Activated CD8-positive, alpha-beta memory T cell treated with anti-CD3 and anti-CD28 coated beads for 24 hours (primary cell): Measurements from ENCODE around the gene GIT1.

Source experiments
- DNase-seq: peaks from one replicate; pipeline ENCODE4 v3.0.0-alpha.2; 2020

GIT1 gene, protein sequence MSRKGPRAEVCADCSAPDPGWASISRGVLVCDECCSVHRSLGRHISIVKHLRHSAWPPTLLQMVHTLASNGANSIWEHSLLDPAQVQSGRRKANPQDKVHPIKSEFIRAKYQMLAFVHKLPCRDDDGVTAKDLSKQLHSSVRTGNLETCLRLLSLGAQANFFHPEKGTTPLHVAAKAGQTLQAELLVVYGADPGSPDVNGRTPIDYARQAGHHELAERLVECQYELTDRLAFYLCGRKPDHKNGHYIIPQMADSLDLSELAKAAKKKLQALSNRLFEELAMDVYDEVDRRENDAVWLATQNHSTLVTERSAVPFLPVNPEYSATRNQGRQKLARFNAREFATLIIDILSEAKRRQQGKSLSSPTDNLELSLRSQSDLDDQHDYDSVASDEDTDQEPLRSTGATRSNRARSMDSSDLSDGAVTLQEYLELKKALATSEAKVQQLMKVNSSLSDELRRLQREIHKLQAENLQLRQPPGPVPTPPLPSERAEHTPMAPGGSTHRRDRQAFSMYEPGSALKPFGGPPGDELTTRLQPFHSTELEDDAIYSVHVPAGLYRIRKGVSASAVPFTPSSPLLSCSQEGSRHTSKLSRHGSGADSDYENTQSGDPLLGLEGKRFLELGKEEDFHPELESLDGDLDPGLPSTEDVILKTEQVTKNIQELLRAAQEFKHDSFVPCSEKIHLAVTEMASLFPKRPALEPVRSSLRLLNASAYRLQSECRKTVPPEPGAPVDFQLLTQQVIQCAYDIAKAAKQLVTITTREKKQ

DNA sequence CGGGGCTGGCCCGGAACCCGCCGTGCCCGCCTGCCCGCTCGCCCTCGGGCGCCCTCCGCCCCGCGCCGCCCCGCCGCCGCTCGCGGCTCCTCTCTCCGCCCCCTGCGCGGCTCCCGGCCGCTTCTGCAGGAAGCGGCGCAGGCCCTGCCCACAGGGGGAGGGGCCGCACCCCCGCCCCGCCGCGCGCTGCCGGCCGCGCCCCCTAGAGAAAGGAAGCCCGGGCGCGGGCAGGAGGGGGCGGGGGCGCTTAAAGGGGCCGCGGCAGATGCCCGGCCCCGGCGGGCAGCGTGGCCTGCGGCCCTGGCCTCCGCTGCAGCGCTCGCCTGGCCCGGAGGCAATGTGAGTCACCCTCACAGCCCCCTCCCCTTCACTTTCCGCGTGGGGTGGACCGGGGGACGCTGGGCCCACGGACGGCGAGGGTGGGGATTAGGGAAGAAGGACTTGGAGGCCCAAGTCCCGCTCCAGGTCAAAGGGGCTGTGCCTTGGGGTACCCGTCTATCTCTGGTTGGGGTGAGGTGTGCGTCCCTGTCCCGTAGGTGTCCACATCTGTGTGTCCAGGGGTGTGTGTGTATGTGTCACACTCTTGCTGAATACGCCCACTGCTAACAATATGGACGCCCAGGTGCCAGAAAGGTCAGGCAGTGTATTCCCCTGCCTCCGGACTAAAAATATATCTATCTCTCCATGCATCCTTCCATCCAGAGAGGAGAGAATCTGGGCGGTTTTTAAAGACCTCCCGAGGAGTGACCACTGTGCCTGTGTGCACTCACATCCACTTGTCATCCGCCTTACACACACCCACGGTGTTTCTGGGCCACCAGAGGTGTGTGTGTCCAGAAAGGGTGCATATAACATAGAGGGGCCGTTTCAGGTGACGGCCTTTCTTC lies at the start of gene GIT1:
Gene GIT1 (minus strand): TSS at position 125 of the 887 bp plus-strand sequence. CDS start 270 bp downstream, outside the sequence.
- DNase-seq: peak; percentile 91

DNA sequence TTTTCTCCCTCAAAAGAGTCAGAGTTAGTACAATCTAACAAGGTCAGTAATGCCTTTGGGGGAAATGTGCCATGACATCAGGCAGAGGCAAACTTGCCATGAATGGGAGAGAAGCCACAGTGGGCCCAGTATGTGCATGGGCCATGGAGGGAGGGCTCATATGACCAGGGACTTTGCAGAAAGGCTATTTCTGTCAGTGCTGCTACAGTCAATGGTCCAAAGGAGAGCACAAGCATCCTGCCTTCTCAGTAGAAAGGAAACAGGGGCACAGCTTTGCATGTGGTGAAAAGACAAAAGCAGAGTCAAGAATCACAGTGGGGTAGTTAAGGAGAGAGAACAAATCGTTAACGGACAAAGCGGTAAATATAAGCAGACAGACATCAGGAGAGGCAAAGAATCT lies 44.4 kb upstream of the GIT1 start:
- DNase-seq: no peak

DNA sequence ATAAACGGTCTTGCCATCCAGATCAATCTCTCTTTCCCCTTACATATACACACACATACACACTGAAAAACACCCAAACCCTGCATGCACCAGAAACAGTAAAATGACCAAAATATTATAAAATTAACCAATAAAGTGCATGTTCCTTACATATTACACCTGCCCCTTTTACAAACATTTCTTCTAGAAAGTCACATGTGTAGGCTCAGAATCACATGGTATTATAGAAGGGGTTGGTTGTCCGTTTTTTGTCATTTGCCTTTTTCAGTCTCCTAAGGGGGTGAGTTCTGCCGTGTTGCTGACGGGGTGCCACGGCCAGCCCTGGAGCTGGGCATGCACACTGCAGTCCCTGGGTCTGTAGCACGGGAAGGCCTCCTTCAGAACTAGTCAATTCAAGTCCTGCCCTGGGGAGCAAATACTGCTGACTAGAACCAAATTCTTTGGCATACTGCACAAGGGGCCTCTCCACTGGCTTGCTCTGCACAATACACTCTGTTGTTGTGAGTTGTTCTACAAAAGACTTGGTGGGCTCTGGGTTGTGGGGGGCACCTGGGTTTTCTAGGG lies 41.3 kb upstream of the GIT1 start:
- no peak for DNase-seq

DNA sequence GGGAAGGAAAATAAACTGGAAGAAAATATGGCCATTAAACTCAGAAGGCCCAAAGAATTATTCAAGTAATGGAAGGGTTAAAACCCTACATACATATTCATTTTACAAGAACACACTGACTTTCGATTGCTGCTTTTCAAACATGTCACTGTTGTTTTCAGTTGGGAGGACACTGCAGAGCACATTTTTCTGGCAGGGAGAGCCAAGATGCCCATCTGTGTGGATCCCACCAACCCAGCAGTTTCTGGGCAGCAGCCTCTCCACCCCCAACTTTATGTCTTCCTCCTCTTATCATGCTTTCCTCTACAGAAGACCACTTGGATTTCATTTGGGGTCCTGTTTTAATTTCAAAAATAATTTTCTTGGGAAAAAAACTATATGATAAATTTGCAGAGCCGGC lies 40.4 kb upstream of the GIT1 start:
- no peak for DNase-seq

DNA sequence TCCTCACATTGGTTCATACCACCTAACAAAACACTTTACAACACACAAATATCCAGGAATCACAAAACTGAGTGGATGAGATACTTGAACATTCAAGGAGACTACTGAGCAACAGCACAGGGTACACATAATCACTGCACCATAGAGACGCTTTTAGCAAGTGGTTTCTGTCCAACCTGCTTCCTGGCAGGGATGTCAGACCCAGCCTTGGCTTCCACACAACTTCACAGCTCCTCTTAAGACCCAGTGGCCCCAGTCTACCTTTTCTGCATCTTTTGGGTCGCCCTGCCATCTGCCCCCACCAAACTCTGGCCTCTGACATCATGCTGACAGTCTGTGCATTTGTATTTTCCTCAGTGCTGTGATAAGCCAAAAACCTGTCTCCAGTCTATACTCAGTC lies 39.2 kb upstream of the GIT1 start:
- no peak for DNase-seq

DNA sequence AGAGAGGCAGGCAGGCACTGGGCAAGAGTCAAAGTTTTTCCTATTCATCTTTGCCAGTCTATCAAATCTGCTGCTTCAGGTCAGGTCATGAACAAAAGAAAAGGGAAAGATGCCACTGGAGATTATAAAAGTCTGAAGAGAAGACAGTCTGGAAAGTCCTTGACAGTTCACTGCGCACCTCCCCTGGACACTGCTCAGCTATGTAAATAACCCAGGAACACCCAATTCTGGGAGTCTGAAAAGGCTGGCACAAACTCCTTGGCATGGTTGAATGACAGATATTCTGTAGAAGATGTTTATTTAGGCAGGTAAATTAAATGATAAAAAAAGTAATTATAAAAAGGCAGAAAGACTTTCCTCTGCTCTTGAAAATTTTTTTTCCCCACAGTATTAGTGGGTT lies 38.5 kb upstream of the GIT1 start:
- DNase-seq: no peak

DNA sequence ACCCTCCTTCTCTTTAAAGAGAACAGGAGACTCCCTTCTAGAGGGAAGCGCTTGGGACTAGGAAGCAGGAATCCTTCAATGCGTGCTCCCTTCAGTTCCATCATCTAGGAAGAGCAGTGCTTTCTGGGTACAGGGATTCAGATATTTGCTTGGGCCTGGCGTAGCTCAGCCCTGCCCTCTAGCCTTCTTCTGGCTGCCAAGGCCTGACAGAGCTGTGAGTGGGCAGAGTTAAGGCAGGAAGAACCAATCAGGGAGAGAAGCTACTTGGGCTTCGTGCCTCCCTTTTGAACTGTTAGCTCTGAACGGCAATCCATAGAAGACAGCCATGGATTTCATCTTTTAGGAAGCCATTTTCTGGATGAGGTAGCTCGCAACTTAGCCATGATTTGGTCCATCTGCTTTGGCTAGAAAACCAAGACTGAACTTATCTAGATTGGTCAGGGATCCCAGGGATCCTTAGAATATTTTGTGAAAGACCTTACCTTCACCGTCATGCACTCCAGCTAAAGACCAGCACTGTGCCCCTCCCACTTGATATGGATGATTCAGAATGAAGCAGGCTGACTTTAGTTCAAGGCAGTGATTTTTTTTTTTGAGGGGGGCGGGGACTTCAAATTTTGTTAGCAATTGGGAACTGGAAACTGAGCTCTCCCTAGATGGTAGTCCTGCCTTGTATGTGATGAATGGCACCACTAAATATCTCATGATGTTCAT lies 35.7 kb upstream of the GIT1 start:
- no peak for DNase-seq

DNA sequence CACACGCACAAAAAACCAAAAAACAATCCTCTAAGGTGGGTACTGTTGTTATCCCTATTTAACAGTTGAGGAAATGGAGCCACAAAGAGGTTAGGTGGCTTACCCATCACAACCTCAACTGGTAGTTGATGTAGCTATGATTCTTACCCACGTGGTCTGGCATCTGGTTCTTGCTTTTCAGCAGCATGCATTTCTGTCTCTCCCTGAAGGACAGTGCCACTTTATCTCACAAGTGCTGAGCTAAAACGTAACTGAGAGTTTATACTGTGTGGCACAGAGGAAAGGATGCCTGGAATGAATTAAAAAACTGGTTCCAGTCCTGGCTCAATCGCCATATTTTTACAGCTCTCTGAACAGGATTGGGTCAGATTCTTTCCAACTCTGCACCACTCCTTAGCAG lies 35.1 kb upstream of the GIT1 start:
- no peak for DNase-seq

DNA sequence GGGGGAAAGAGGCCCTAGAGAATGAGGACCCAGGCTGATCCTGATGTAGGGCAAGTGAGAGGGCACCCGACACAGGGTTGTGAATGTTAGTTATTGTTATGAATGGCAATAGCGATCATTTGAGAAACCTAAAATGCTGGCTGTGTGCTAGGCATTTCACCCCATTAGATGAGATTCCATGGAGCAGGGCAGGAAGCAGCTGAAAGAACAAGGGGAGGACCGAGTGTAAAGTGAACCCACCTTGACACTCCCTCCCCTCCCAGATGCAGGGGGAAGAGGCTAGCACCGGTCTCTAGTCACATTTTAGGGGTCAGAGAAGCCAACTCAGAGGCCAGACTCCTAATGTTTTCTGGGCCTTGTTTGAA lies 33.8 kb upstream of the GIT1 start:
- DNase-seq: peak; percentile 62

DNA sequence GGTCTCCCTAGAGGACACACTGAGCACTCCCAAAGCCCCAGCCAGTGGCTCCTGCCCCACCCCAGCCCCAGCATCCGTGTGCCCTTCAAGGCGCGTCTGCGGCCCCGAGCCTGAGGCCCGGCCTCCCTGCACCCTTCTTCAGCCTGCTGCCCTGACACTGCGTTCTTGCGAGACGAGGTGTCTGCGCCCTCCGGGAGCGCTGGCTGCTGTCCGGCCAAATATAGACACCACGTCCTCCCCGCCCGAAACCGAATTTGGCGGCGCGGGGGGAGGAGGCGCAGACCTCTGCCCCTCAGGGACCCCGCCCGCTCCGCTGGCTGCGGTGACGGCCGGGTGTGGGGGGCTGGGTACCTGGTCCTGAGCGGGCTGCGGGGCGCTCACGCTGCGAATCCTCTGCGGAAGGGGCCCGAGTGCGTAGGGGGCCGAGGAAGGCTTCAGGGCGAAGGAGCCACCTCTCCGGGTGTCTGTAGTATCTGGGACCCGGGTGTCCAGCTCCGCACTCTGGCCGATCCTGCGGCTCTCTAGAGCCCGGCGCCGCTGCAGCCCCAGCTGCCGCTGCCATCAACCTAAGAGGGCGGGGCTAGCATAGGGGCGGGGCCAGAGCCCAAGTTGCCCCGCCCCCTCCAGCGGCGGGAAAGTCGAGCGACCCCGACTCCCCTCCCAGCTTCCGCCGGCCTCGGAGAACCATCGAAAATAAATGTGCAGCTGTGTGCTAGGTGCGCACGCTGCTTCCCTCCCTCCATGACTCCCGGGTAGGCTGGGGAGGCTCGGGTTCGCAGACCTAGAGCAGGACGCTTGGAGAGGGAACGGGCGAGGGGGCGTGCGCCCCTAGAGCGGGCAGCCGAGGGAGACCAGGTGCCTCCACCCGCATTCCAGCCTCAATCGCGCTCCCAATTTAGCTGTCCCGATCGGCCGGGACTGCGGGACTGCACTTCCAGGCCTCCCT lies 33.2 kb upstream of the GIT1 start, which contains the start of gene CORO6:
Gene CORO6 (minus strand): TSS at position 576 of the 946 bp plus-strand sequence. CDS start 1,491 bp downstream, outside the sequence.
- peak; percentile 90 for DNase-seq

DNA sequence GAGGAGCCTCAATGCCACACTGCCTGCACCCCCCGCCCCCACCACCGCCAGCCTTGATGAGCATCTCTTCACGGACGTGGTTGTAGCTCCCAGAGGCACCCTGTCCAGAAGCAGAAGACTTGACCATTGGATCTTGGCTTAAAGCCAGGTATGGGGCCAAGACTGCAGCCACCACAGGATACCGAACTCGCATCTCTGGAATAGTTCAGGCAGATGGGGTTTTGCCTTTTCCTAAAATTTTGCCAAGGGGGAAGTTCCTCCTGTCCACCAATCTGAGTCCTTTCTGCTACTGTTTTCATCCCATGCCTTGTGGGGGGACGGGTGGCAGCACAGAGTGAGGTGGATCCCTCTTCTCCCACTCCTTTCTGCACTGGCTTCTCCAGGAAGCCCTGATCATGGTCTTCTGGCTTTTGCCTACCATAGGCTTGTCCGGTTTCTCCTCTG lies 32.3 kb upstream of the GIT1 start:
- DNase-seq: no peak

DNA sequence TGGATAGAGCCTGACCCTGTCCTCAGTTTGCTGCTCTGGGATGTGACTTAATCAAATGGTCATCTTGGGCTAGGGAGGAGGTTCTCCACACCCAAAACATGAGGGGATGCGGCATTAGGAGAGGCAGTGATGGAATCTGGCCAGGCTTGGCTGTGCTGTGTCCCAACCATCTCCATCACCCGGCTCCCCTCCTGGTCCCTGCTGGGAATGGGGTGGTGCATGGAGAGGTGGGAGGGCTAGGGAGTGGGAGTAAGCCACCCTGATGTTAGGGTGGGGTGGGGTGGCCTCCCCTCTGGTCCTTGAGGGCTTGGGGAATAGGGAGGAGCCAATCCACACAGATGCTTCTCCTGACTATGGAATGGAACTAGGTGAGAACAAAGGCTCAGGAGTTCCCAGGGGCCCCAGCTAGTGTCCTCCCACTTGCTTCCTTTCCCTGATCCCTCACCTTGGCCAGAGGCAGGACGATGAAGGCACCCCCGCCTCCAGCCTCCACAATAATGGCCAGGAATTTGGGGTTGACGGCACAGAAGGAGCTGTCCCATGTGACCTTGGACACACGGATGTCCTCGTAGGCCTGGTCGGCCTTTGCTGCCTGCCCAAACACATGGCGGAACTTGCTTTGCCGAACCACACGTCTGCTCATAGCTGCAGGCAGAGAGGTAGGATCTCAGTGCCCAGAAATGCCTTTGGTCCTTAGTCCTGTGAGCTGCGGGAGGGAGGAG lies 31.5 kb upstream of the GIT1 start:
- no peak for DNase-seq

DNA sequence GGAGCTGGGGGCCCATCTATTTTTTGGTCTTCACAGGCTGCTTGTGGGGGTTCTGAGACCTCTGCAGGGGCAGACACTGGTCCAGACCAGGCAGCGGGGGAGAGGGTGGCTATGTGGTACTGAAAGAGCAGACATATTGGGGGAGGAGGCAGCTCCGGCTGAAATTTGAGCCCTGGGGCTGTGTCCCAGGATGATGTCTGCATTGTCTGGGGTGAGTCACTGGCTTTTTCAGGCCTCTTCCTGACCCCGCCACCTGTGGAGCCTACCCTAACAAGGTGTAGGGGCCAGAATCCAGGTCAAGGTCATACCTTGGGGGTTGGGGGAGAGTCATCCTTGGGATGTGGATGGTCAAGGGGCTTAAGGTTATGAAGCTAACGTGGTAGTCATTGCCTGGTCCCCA lies 30.8 kb upstream of the GIT1 start:
- DNase-seq: no peak

DNA sequence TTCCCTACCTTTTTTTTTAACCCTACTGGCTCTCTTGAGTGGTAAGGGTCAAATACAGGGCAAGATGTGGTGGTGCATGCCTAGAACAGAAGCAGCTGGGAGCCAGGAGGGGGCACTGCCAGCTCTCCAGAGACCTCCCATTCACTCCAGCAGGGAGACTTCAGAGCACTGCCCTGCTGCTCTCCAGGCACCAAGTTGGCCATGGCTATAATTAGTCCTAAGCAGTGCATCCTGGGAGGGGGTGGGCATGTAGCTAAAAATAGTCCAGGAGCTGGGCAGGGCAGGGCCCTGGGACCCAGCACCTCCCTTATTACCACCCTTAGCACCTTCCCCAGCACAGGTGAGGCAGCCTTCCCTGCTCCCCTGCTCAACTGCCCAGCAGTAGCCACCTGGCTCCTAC lies 29.8 kb upstream of the GIT1 start:
- DNase-seq: no peak

DNA sequence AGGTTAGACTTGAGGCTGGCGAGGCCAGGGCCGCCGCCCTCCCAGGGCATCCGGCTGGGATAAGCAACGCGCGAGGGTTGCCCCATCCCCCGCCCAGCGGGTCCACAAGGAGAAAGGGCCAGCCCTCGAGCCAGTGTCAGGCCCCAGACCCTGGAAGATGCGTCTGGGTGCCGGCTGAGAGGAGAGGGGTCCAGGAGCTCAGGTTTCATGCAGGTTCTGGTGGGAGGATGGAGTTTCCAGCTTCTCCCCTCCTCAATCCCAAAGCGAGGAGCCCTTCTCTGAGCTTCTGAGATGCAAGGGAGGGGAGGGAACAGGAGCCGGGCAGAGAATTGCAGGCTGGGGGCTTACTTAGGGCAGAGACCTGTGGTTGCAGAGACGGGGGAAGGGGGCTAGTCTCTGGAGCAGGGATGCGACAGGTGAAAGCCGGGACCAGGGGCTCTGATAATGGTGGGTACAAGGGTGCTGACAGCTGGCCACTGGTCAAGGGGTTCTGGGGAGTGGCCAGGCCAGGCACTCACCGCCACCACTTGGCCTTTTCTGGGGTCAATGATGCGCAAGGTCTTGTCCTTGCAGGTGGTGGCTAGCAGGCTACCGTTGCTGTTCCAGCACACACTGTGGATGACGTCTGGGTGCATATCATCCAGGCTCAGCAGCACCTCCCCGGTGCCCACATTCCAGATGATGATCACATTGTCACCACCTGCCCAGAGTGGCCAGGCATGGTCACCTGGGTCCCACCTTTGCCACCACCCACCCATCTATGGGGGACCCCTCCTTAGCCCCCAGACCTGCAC lies 29.0 kb upstream of the GIT1 start:
- no peak for DNase-seq

DNA sequence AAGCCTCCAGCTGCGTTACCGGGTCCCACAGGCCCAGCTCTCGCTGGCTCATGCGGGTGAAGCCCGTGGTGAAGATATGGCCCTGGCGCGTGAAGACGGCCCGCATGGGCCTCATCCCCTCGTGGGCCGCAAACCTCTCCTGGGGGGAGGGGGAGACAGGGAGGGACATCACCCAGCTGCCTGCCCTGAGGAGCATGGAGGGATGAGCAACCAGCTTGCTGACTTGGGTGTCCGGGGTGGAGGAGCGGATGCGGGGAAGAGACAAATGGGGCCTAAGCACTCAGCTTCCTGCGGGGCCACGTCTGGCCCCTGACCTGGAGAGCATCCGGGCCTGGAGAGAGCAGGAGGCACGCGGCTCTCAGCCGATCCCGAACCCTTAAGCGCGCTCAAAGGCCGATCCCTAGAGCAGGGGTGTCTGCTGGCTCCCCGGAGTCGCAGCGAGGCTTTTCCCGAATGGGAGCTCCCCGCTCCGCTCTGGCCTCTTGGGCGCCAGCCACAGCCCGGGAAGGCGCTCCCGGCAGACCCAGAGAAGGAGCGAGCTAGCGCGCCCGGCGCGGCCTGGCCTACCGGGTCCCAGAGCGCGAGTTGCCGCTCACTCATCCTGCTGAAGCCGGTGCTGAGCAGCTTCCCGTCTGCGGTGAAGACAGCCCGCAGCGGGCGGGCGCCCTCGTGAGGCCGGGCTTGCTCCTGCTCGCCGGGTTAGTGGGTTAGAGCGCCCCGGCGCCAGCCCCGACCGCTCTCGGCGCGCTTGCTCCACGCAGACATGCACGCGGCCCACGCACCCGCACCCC lies 28.2 kb upstream of the GIT1 start:
- DNase-seq: peak; percentile 93

DNA sequence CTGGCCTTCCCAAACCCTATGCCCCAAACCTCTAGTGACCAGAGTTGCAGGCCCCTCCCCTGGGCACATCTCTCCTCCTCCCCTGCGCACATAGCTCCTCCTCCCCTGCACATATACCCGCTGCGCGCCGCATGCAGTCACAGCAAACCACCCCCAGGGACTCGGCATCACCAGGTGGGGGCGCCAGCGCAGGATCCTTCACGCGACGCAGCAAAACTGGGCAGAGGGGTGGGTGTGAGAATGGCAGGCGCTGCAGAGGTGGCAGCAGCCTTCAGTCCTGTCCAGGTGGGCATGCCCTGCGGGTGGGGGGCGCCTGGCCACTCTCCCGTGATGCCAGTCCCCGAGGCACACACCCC lies 27.7 kb upstream of the GIT1 start:
- peak; percentile 96 for DNase-seq

DNA sequence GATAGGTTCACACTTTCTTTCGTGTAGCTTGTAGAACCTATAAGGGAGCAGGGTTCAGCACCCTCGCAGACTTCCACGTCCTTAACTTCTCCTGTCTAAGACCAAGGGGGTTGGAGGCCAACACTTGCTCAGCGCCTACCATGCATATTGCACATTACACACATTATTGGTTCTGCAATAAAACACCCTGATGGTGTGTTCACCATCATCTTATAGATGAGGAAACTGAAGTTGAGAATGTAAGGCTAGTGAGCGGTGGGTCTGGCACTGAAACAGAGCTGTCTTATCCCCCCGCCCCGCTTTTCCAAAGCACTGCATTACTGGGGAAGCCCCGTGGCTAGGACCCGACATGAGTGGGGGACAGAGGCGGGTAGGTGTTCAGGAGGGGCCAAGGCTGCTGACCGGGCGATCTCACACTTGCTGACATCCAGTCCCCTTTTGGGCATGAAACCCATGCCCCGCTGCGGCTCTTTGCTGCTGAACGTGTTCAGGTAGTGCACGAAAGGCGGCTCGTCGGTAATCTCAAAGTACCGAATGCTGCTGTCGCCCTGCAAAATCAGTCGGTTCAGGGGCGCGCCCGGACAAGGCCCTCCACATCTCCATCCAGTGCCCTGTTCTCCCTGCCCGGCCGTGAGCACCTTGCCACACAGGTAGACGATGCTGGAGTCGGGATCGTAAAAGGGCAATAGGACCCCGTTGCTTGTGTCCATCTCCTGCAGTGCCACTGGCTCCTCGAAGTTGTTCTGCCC lies 27.0 kb upstream of the GIT1 start:
- DNase-seq: peak; percentile 73
